Measurements from ENCODE around the gene CRYGN.

Gene CRYGN

DNA sequence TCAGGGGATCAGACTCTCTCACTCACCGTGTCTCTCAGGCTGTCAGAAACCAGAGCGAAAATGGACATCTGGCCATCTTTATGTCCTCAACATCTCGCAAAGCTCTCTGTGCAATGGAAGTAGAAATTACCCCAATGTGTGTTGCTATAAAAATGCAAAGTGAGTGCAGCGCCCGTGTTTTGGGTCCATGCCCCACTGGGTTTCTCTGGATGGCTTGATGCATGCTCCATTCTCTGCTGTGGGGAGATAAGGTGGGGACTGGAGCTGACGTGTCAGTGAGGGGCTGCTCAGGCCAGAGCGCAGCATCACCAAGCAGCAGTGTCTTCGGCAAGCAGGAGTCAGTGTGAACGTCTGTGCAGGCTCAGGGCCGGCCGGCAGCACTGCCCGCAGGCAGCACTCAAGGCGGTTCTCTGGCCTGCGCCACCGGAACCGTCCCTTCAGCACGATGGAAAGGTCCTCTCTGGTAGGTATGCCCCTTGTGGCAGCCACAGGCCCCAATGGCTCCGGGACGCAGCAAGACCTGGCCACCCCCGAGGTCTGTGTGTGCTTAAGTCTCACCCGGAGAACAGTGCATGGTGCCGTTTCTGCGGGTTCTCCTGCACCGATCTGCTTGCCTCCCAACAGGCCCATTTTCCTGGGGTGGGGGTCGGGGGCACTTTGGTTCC lies 60.3 kb downstream of the CRYGN start:
- H3K36me3 Mint-ChIP-seq (ENCODE audit: low read depth) = peaks cover 57% of the 10 kb centered on the region
- TF ChIP-seq, protein P1, sequence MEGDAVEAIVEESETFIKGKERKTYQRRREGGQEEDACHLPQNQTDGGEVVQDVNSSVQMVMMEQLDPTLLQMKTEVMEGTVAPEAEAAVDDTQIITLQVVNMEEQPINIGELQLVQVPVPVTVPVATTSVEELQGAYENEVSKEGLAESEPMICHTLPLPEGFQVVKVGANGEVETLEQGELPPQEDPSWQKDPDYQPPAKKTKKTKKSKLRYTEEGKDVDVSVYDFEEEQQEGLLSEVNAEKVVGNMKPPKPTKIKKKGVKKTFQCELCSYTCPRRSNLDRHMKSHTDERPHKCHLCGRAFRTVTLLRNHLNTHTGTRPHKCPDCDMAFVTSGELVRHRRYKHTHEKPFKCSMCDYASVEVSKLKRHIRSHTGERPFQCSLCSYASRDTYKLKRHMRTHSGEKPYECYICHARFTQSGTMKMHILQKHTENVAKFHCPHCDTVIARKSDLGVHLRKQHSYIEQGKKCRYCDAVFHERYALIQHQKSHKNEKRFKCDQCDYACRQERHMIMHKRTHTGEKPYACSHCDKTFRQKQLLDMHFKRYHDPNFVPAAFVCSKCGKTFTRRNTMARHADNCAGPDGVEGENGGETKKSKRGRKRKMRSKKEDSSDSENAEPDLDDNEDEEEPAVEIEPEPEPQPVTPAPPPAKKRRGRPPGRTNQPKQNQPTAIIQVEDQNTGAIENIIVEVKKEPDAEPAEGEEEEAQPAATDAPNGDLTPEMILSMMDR (IDR thresholded peaks at IDR 0.05) = no peak
- H3K27me3 Mint-ChIP-seq (ENCODE audit: low read depth, poor library complexity) = peaks cover 42% of the 10 kb centered on the region
- peaks cover 3% of the 10 kb centered on the region for H3K9me3 Mint-ChIP-seq
- DNase-seq = no peak
- no peak overlapping the region for H3K4me3 Mint-ChIP-seq
- H3K4me1 Mint-ChIP-seq = peaks cover 11% of the 10 kb centered on the region
- H3K27ac Mint-ChIP-seq = no peak overlapping the region

DNA sequence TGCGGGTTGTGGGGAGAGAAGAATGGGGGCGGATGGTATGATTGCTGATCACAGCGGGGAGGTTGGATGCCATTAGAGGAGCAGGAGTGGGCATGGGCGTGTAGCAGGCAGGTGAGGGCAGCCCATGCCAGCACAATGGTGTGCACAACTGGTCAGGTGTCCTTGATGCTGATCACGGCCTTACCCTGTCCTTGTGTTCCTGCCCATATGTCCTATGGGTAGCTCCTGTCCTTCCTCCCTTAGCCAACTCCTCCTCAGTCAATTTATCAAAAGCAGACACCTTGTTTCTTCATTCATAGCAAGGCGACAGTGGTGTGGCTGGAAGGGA lies 60.8 kb downstream of the CRYGN start:
- Mint-ChIP-seq H3K4me1 (peaks cover 11% of the 10 kb centered on the region), H3K27me3 (ENCODE audit: low read depth, poor library complexity) (peaks cover 37% of the 10 kb centered on the region), H3K4me3 (no peak overlapping the region), H3K27ac (no peak overlapping the region), H3K9me3 (peaks cover under 1% of the 10 kb centered on the region), H3K36me3 (ENCODE audit: low read depth) (peaks cover 57% of the 10 kb centered on the region)
- TF ChIP-seq, protein P1 (IDR thresholded peaks at IDR 0.05) = no peak
- no peak for DNase-seq
